ENCODE results near the gene PHF19. TPM values are rescaled to one million over a fixed set of nuclear protein-coding genes. Genes with fewer than 3 reads are reported as not detected.

Gene PHF19
- total RNA-seq, 1 experiment from 2014 or later: 66.8 TPM

GRCh38 chr9:120899490-120900068, 22.6 kb upstream of the PHF19 start:
- DNase-seq: no peak
- no peaks in the 10 kb centered on the region for H3K9me3 Mint-ChIP-seq

More at GRCh38 chr9:120899490-120900068, 22.6 kb upstream of the PHF19 start:
- Mint-ChIP-seq H3K4me3 (no peak overlapping the region), H3K27ac (no peak overlapping the region; a peak in 1 of 7 replicates), H3K4me1 (peaks cover 0 to 9% of the 10 kb centered on the region in 2 experiments; a peak in 3 of 4 replicates), H3K36me3 (ENCODE audit: insufficient read depth in 1 of 3, low read depth in 3 of 3) (no peaks in the 10 kb centered on the region), H3K27me3 (ENCODE audit: low read depth) (peaks cover 8% of the 10 kb centered on the region; the same call in 1 of the 2 replicates)
- Histone ChIP-seq H4K8ac (replicated peaks; ENCODE audit: insufficient read length, low read depth, low read length) (no peak overlapping the region), H3K23me2 (ENCODE audit: insufficient read length, low read depth, low read length, poor library complexity, severe bottlenecking) (no peaks in the 10 kb centered on the region), H3K56ac (ENCODE audit: insufficient read length, low read depth, low read length) (no peak overlapping the region), H3K14ac (ENCODE audit: insufficient read depth, low read length) (no peak overlapping the region), H3T11ph (ENCODE audit: low read length) (no peak overlapping the region), H2BK20ac (ENCODE audit: low read depth, low read length, poor library complexity, severe bottlenecking) (no peak overlapping the region), H4K20me1 (ENCODE audit: control insufficient read depth, insufficient read depth, insufficient read length) (no peaks in the 10 kb centered on the region), H2AK5ac (ENCODE audit: insufficient read length, low read length) (no peak overlapping the region), H2BK12ac (ENCODE audit: insufficient read length, low read depth, low read length) (no peak overlapping the region), H3K27me3 (ENCODE audit: insufficient read depth, low read length) (no peaks in the 10 kb centered on the region), H3K9me3 (ENCODE audit: control insufficient read depth, low read depth, low read length) (no peaks in the 10 kb centered on the region), H3K79me2 (ENCODE audit: insufficient read depth, low read length) (no peaks in the 10 kb centered on the region), H4K91ac (ENCODE audit: insufficient read length, low read depth, low read length) (no peak overlapping the region), H3K4ac (ENCODE audit: low read depth, low read length) (no peak overlapping the region), H2AFZ (ENCODE audit: low read length) (no peak overlapping the region), H3K23ac (ENCODE audit: insufficient read length, low read depth, low read length) (no peak overlapping the region), H4K5ac (ENCODE audit: insufficient read length, low read depth, low read length) (no peak overlapping the region), H3K4me2 (ENCODE audit: insufficient read depth, insufficient read length, low read length) (no peak overlapping the region), H3K27ac (ENCODE audit: insufficient read length, low read depth, low read length) (no peak overlapping the region), H3K4me1 (ENCODE audit: insufficient read depth, low read length) (no peaks in the 10 kb centered on the region), H3K18ac (ENCODE audit: insufficient read length, low read depth, low read length) (no peak overlapping the region), H2BK120ac (ENCODE audit: low read depth, low read length, poor library complexity, severe bottlenecking) (no peak overlapping the region), H3K9ac (ENCODE audit: extremely low read depth, insufficient read length, low read length) (no peak overlapping the region), H2BK5ac (ENCODE audit: insufficient read length, low read length) (no peak overlapping the region), H3K79me1 (ENCODE audit: insufficient read depth, low read depth, low read length, poor library complexity, severe bottlenecking) (no peaks in the 10 kb centered on the region), H2BK15ac (ENCODE audit: low read depth, low read length) (no peak overlapping the region)
- no peak for TF ChIP-seq CTCF (conservative IDR thresholded peaks at IDR 0.05)
- WGBS (ENCODE audit: extremely low coverage, insufficient read length, low lambda C conversion rate): no CpG with 5 or more reads among the region's 6 CpGs

Measured in H9 (cell line).